K562 (cell line): Measurements from ENCODE around the gene PUSL1. TPM values are rescaled to one million over a fixed set of nuclear protein-coding genes. Genes with fewer than 3 reads are reported as not detected.

Experiments
- ATAC-seq: fragments of 200-7000 bp; cut with Tn5 transposase; 3 replicates; pipeline ENCODE4 v1.9.1; 2020; ENCODE audit warnings: moderate library complexity
- BruUV-seq: library from RNA; stranded (reverse); fragments of 400-500 nt; replicated peaks from 2 replicates; lab custom pipeline; 2021; lab: Mats Ljungman, UMichigan
- CTCF ChIA-PET: fragments of 300-600 bp; formaldehyde crosslinking; extraction: SDS; loops from one replicate; lab custom pipeline; 2021; ENCODE audit warnings: low intra/inter-chr PET ratio; lab: Yijun Ruan, JAX
- POLR2A ChIA-PET: fragments of 300-600, 350-650 bp; sonication (Branson Sonifier 250); formaldehyde crosslinking; extraction: SDS; loops from one replicate; lab custom pipeline; 2021; ENCODE audit warnings: antibody characterized with exemption, inconsistent platforms; lab: Yijun Ruan, JAX
- DNase-seq, 4 experiments: peaks; one replicate each; pipeline versions ENCODE4 v3.0.0 to v3.0.0-alpha.2; 2011 to 2018; ENCODE audit warnings: low spot score in 3 of 4, mixed read lengths in 3 of 4; ENCODE audit errors: extremely low read depth in 1 of 4
- FAIRE-seq: peaks from 2 replicates; lab custom pipeline; 2011; peaks lifted over from hg19 to GRCh38; lab: Jason Lieb, UNC
- H2AFZ ChIP-seq: 2 replicates; pipeline ENCODE4 v1.6.0; 2011; ENCODE audit warnings: low read depth, low read length, control low read depth, inconsistent platforms
- H3K27ac ChIP-seq: fragments of 200-600 bp; 3 replicates; pipeline ENCODE4 v1.8.0; 2011; ENCODE audit warnings: low read depth, mild to moderate bottlenecking, control low read depth, inconsistent platforms, low read length, moderate library complexity, mixed read lengths; ENCODE audit errors: extremely low read depth
- H3K27me3 ChIP-seq, 2 experiments: fragments of 300-600 bp in 1 of 2; 2 replicates in 1 of 2; 3 replicates in 1 of 2; pipeline versions ENCODE4 v1.6.0 to v1.8.0; 2011; ENCODE audit warnings: inconsistent platforms in 2 of 2, low read length in 2 of 2, mild to moderate bottlenecking in 1 of 2, mixed read lengths in 1 of 2, moderate library complexity in 1 of 2; ENCODE audit not compliant: control insufficient read depth in 2 of 2, insufficient read depth in 2 of 2
- H3K36me3 ChIP-seq: fragments of 300-600 bp; 3 replicates; pipeline ENCODE4 v1.8.0; 2011; ENCODE audit warnings: mild to moderate bottlenecking, low read length, inconsistent platforms; ENCODE audit not compliant: control insufficient read depth, insufficient read depth
- H3K4me1 ChIP-seq, 2 experiments: fragments of 200-600 bp in 1 of 2; replicated peaks in 1 of 2; 2 replicates in 1 of 2; 3 replicates in 1 of 2; pipeline versions ENCODE4 v1.5.1 to v1.8.0; 2011; ENCODE audit warnings: inconsistent platforms in 2 of 2, low read length in 2 of 2, mild to moderate bottlenecking in 1 of 2, mixed read lengths in 1 of 2, moderate library complexity in 1 of 2; ENCODE audit not compliant: control insufficient read depth in 2 of 2, insufficient read depth in 2 of 2
- H3K4me2 ChIP-seq: 2 replicates; pipeline ENCODE4 v1.6.1; 2011; ENCODE audit warnings: low read length, control low read depth, inconsistent platforms, mixed read lengths; ENCODE audit not compliant: insufficient read depth
- H3K4me3 ChIP-seq: fragments of 200-600 bp; sonication (generic), shearing (Covaris generic); 2 replicates; pipeline ENCODE4 v1.5.1; 2016; ENCODE audit warnings: control low read depth, inconsistent platforms
- H3K79me2 ChIP-seq: fragments of 200-600 bp; 3 replicates; pipeline ENCODE4 v1.8.0; 2011; ENCODE audit warnings: low read length, inconsistent platforms; ENCODE audit not compliant: control insufficient read depth, insufficient read depth
- H3K9ac ChIP-seq, 2 experiments: 2 replicates each; pipeline versions ENCODE4 v1.6.0 to v1.6.1; 2011; ENCODE audit warnings: low read depth in 2 of 2, low read length in 2 of 2, control low read depth in 1 of 2, inconsistent platforms in 1 of 2, mild to moderate bottlenecking in 1 of 2, mixed read lengths in 1 of 2; ENCODE audit not compliant: insufficient read depth in 1 of 2
- H3K9me1 ChIP-seq: one replicate; pipeline ENCODE4 v1.6.0; 2011; ENCODE audit warnings: inconsistent platforms, mild to moderate bottlenecking, low read length, moderate library complexity; ENCODE audit not compliant: control insufficient read depth, insufficient read depth
- H3K9me3 ChIP-seq: replicated peaks from 2 replicates; pipeline ENCODE4 v1.5.1; 2011; ENCODE audit warnings: low read depth, low read length, inconsistent platforms; ENCODE audit not compliant: control insufficient read depth, insufficient read depth
- H4K20me1 ChIP-seq: replicated peaks from 2 replicates; pipeline ENCODE4 v1.6.1; 2011; ENCODE audit warnings: low read length, inconsistent platforms, mixed read lengths; ENCODE audit not compliant: control insufficient read depth, insufficient read depth
- EGR1 ChIP-seq: fragments of 450-650 bp; conservative IDR thresholded peaks from 2 replicates; pipeline ENCODE4 v1.6.1; 2017; ENCODE audit warnings: mild to moderate bottlenecking
- HNRNPL ChIP-seq: fragments of 200-400 bp; formaldehyde crosslinking; IDR thresholded peaks from 2 replicates; pipeline ENCODE4 v1.6.1; 2017; ENCODE audit warnings: low read depth, mild to moderate bottlenecking, low read length
- RBM25 ChIP-seq: fragments of 200-400 bp; formaldehyde crosslinking; IDR thresholded peaks from 2 replicates; pipeline ENCODE4 v1.6.1; 2018; ENCODE audit warnings: low read length, low read depth, moderate library complexity; ENCODE audit not compliant: severe bottlenecking
- SP2 ChIP-seq: IDR thresholded peaks from 2 replicates; pipeline ENCODE4 v1.6.1; 2011; ENCODE audit warnings: mild to moderate bottlenecking, low read depth, low read length, moderate library complexity; ENCODE audit not compliant: poor library complexity, severe bottlenecking; ENCODE audit errors: extremely low read depth
- SREBF2 ChIP-seq: sonication (generic); formaldehyde crosslinking; IDR thresholded peaks from 2 replicates; pipeline ENCODE4 v1.4.0; 2020; ENCODE audit warnings: mild to moderate bottlenecking, missing genetic modification reagents
- ZC3H11A ChIP-seq: IDR thresholded peaks from 2 replicates; pipeline ENCODE4 v1.6.1; 2012; ENCODE audit warnings: low read depth, low read length, improper control_type of control experiment
- ZFX ChIP-seq: sonication (generic); formaldehyde crosslinking; IDR thresholded peaks from 2 replicates; pipeline ENCODE4 v1.8.0; 2022; ENCODE audit warnings: mild to moderate bottlenecking, missing genetic modification reagents, moderate library complexity
- ZNF232 ChIP-seq: sonication (generic); formaldehyde crosslinking; IDR thresholded peaks from 2 replicates; pipeline ENCODE4 v1.8.0; 2022; ENCODE audit warnings: mild to moderate bottlenecking, missing genetic modification reagents
- WGBS: fragments of 100-300 bp; shearing (Covaris generic); methylation state at CpG from one replicate; pipeline ENCODE4 v1.1.6; 2016; ENCODE audit warnings: low coverage, mixed read lengths; ENCODE audit not compliant: insufficient coverage; ENCODE audit errors: missing lambda C conversion rate; 5-methylcytosine and 5-hydroxymethylcytosine counted together
- in situ Hi-C: fragments of 300-500 bp; cut with MboI; formaldehyde crosslinking; loops from 4 replicates; pipeline ENCODE4 v1.15.0; 2018; ENCODE audit warnings: inconsistent platforms, mixed read lengths
- intact Hi-C: fragments of 100-400 bp; cut with micrococcal nuclease; formaldehyde crosslinking; loops from 2 replicates; pipeline ENCODE4 v1.14.2; 2022
- polyA plus RNA-seq, 8 experiments: library from polyadenylated mRNA; depleted of rRNA in 4 of 8; stranded (reverse) in 5 of 8; unstranded in 3 of 8; fragments of >200 nt; fragmentation: Nextera tagmentation in 2 of 8; fragmentation: Illumina TruSeq in 1 of 8; extraction: Ambion mirVana in 2 of 8; extraction: Trizol in 1 of 8; gene quantifications; 2 replicates each; pipeline versions ENCODE4 v1.2.1 to v1.2.3, GENCODE V29; 2011 to 2014; ENCODE audit warnings: inconsistent platforms in 1 of 8, missing spikeins in 1 of 8
- total RNA-seq, 7 experiments: library from RNA; depleted of rRNA in 6 of 7; stranded (reverse); fragments of >200 nt in 6 of 7; fragmentation: Illumina TruSeq in 2 of 7; extraction: Trizol in 2 of 7; gene quantifications; 2 replicates each; pipeline versions ENCODE4 v1.2.1 to v1.2.3, GENCODE V29; 2011 to 2021; ENCODE audit warnings: low replicate concordance in 1 of 7
- TF ChIP-seq, protein P1 (sequence below), 3 experiments: fragments of 200-800 bp in 1 of 3; sonication (Bioruptor generic) in 1 of 3; sonication (generic) in 1 of 3; formaldehyde crosslinking in 1 of 3; IDR thresholded peaks; 2 replicates each; pipeline versions ENCODE4 v1.6.1 to v1.8.0; 2016 to 2022; ENCODE audit warnings: mild to moderate bottlenecking in 2 of 3, missing compliant biosample characterization in 2 of 3, missing genetic modification characterization in 2 of 3, missing genetic modification reagents in 1 of 3
- TF ChIP-seq, protein P2 (sequence below): sonication (generic); formaldehyde crosslinking; IDR thresholded peaks from 2 replicates; pipeline ENCODE4 v1.8.1; 2022; ENCODE audit warnings: missing genetic modification reagents
- TF ChIP-seq, protein P3 (sequence below): fragments of 150-350 bp; IDR thresholded peaks from 2 replicates; pipeline ENCODE4 v1.6.1; 2014; ENCODE audit warnings: low read depth, mild to moderate bottlenecking, low read length, borderline replicate concordance
- TF ChIP-seq, protein P4 (sequence below): fragments of 450-650 bp; IDR thresholded peaks from 2 replicates; pipeline ENCODE4 v1.7.1; 2018; ENCODE audit warnings: mild to moderate bottlenecking, low read depth; ENCODE audit not compliant: partially characterized antibody

PUSL1 gene
- total and polyA plus RNA-seq, 9 of the 15 experiments (the other 6 are each of a cell fraction or from before 2014, with no cell fraction given) = 0.62 to 86.9 (median 13.6) TPM

DNA sequence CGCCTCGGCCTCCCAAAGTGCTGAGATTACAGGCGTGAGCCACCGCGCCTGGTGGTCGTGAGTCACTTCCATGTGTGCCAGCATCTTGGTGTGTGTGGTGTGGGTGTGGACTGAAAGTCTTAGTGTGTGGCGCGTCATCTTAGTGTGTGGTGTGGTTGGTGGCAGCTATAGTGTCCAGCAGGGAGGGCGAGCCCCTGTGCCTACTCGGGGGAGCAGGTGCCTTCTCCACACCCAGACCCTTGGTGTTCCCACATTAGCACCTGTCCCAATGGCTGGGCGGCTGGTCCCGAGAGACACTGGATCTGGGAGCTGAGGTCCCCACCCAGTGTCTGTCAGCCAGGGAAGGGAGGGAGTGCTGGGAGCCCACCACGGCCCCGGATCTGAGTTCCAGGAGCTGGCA, 25.4 kb upstream of the PUSL1 start:
- Histone ChIP-seq H3K9ac (no peak overlapping the region), H3K4me3 (no peak overlapping the region), H3K4me1 (peaks cover 0 to 65% of the 10 kb centered on the region in 2 experiments; a peak in 3 of 5 replicates), H3K36me3 (no peaks in the 10 kb centered on the region), H2AFZ (no peak overlapping the region), H3K9me1 (peaks cover 3% of the 10 kb centered on the region), H3K4me2 (no peak overlapping the region), H4K20me1 (peaks cover 3% of the 10 kb centered on the region; the same call in 1 of the 2 replicates), H3K79me2 (no peaks in the 10 kb centered on the region), H3K27me3 (peaks cover 2 to 25% of the 10 kb centered on the region in 2 experiments; a peak in 3 of 5 replicates), H3K9me3 (no peaks in the 10 kb centered on the region), H3K27ac (no peak overlapping the region)
- ChIA-PET POLR2A (interaction anchor here (0.6 kb wide), 1 partner anchor 223 kb away, joined by 3 read pairs; no protein-coding TSS in a partner anchor), CTCF (no interaction called here)
- intact Hi-C loops (no loop called here), in situ Hi-C loops (no loop called here)
- BruUV-seq = no TSS peak
- no peak for DNase-seq
- no peak for FAIRE-seq
- WGBS = 27% methylated on average over 14 of the region's 14 CpGs
- no peak for ATAC-seq
- TF ChIP-seq, protein P1, sequence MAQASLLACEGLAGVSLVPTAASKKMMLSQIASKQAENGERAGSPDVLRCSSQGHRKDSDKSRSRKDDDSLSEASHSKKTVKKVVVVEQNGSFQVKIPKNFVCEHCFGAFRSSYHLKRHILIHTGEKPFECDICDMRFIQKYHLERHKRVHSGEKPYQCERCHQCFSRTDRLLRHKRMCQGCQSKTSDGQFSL (CRISPR knock-in tag; IDR thresholded peaks at IDR 0.05) = no peak
- TF ChIP-seq, protein P1 (tag; IDR thresholded peaks at IDR 0.05) = no peak
- no peak for TF ChIP-seq ZNF232
- TF ChIP-seq, protein P2, sequence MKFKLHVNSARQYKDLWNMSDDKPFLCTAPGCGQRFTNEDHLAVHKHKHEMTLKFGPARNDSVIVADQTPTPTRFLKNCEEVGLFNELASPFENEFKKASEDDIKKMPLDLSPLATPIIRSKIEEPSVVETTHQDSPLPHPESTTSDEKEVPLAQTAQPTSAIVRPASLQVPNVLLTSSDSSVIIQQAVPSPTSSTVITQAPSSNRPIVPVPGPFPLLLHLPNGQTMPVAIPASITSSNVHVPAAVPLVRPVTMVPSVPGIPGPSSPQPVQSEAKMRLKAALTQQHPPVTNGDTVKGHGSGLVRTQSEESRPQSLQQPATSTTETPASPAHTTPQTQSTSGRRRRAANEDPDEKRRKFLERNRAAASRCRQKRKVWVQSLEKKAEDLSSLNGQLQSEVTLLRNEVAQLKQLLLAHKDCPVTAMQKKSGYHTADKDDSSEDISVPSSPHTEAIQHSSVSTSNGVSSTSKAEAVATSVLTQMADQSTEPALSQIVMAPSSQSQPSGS (CRISPR knock-in tag) = no peak
- no peak for TF ChIP-seq HNRNPL
- TF ChIP-seq, protein P3, sequence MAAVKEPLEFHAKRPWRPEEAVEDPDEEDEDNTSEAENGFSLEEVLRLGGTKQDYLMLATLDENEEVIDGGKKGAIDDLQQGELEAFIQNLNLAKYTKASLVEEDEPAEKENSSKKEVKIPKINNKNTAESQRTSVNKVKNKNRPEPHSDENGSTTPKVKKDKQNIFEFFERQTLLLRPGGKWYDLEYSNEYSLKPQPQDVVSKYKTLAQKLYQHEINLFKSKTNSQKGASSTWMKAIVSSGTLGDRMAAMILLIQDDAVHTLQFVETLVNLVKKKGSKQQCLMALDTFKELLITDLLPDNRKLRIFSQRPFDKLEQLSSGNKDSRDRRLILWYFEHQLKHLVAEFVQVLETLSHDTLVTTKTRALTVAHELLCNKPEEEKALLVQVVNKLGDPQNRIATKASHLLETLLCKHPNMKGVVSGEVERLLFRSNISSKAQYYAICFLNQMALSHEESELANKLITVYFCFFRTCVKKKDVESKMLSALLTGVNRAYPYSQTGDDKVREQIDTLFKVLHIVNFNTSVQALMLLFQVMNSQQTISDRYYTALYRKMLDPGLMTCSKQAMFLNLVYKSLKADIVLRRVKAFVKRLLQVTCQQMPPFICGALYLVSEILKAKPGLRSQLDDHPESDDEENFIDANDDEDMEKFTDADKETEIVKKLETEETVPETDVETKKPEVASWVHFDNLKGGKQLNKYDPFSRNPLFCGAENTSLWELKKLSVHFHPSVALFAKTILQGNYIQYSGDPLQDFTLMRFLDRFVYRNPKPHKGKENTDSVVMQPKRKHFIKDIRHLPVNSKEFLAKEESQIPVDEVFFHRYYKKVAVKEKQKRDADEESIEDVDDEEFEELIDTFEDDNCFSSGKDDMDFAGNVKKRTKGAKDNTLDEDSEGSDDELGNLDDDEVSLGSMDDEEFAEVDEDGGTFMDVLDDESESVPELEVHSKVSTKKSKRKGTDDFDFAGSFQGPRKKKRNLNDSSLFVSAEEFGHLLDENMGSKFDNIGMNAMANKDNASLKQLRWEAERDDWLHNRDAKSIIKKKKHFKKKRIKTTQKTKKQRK = no peak
- no peak for TF ChIP-seq ZC3H11A
- TF ChIP-seq, protein P4, sequence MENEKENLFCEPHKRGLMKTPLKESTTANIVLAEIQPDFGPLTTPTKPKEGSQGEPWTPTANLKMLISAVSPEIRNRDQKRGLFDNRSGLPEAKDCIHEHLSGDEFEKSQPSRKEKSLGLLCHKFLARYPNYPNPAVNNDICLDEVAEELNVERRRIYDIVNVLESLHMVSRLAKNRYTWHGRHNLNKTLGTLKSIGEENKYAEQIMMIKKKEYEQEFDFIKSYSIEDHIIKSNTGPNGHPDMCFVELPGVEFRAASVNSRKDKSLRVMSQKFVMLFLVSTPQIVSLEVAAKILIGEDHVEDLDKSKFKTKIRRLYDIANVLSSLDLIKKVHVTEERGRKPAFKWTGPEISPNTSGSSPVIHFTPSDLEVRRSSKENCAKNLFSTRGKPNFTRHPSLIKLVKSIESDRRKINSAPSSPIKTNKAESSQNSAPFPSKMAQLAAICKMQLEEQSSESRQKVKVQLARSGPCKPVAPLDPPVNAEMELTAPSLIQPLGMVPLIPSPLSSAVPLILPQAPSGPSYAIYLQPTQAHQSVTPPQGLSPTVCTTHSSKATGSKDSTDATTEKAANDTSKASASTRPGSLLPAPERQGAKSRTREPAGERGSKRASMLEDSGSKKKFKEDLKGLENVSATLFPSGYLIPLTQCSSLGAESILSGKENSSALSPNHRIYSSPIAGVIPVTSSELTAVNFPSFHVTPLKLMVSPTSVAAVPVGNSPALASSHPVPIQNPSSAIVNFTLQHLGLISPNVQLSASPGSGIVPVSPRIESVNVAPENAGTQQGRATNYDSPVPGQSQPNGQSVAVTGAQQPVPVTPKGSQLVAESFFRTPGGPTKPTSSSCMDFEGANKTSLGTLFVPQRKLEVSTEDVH = no peak
- TF ChIP-seq SREBF2 (CRISPR knock-in tag) = no peak
- TF ChIP-seq RBM25 = no peak
- no peak for TF ChIP-seq ZFX (CRISPR knock-in tag)
- TF ChIP-seq SP2 = no peak
- TF ChIP-seq EGR1 = no peak
